GM19372 (cell line): ENCODE results near the gene EOGT.

Source experiments
- ATAC-seq: cut with Tn5 transposase; IDR thresholded peaks from one replicate; pipeline ENCODE4 v1.9.1; 2021; ENCODE audit warnings: mild to moderate bottlenecking, low read depth, moderate library complexity; ENCODE audit not compliant: unreplicated experiment

Gene EOGT

DNA sequence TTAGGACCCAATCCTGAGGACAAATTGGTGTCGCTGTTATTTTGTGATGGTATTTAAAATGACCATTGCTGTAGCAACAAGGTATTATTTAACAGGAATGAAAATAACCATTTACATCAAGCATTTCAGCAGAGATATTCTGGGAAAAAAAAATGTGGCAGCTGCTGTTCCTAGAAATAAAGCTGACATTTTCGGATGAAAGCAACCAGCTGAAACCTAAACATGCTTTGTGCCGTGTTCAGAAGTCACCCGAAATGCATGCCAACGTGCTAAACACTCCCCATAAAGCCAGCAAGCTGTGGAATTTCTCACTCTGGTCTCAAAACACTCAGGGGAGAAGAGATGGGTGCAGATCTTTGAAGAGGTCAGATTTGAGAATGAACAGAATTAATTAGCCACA lies 49.6 kb downstream of the EOGT start:
- no peak for ATAC-seq

DNA sequence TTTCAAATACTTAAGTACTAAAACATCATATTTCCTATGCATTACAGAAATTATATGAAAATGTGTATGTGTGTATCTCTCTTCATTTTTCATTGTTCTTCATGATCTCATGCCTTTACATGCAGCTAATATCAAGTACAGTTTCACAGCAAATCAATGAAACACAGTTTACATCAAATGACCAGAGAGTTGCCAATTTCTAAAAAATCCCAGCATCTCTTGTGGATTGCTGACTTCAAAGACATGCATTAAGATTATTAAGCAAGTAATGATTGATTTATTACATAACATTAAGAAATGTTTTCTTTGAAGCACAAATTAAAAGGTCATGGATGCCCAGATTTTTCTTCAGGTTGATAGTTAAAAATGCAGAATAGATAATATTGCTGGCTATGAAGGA lies 50.1 kb downstream of the EOGT start:
- ATAC-seq = no peak

DNA sequence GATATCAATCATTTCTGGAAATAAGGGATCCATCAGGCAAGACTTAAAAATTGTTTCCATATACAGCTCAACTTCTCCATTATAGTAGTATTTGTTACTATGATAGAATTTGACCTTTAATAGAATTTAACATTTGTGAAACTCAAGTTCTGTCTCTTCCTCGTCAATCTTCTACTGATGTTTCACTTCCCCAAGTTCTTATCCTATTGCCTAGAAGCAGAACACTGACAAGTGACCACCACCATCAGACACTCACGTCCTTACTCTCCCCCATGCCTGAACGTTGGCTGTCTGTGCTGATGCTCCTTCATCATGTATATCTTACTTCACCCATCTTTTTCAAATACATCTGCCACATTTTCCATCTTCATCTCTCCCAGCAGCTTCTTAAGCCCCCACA lies 54.6 kb downstream of the EOGT start:
- ATAC-seq = no peak

DNA sequence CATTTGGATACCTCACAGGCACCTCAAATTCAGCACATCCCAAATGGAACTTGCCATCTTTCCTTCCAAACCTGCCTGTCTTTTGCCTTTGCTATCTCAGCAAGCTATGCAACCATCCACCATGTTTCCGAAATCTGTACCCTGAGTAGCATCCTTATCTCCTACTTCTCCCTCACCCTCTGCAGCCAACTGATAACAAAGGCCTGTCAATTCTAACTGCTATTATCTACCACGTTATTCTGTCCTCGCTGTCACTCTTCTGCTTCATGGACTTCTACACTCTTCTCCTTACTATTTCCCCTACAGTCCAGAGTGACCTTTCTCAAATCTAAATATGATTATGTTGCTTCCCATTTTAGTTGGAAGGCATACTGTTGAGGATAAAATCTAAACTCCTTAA lies 55.6 kb downstream of the EOGT start:
- ATAC-seq = no peak

DNA sequence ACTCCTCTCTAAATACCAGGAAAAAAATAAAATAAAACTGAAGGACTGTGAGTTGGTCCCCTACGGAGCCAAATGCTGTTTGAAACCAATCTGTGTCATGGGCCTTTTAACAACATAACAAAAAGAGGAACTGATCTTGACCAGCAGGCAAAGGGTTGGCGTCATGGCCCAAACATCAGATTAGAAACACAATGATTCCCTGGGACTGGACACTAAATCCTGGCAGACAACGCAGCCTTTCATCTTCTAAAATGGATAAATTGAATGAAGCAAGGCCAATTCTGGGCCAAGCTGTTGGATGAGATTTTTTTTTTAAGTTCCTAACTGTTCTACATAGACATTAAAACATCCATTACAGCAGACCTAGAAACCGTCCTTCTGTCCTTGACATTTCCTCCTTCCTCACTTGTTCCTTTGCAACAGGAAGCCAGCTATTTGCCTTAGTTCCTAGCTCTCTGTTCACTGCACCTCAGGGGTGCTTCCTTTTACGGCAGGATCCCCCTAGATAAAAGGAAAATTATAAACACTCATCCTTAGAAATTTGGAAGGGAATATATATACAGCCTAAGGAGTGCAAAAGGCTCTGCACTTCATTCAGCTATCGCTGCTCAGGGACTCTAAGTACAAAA lies 59.6 kb downstream of the EOGT start:
- ATAC-seq = peak; percentile 69

DNA sequence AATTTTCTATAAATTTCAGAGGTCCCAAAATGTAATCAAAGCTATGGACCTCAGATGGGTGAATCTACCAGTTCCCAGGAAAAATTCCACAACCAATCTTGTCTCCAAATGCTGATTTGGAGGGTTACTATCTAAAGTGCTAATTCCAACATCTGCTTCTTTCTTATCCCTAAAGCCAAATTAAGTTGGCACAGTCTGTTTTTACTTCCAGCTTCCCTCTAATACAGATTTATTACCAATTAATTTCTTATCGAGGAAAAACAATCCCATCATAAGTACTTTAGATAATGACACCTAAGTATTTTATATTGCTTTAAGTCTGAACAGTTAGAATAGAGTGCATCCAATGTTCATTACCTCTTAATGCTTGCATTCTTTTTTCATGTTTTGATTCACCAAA lies 68.3 kb downstream of the EOGT start:
- ATAC-seq = no peak

DNA sequence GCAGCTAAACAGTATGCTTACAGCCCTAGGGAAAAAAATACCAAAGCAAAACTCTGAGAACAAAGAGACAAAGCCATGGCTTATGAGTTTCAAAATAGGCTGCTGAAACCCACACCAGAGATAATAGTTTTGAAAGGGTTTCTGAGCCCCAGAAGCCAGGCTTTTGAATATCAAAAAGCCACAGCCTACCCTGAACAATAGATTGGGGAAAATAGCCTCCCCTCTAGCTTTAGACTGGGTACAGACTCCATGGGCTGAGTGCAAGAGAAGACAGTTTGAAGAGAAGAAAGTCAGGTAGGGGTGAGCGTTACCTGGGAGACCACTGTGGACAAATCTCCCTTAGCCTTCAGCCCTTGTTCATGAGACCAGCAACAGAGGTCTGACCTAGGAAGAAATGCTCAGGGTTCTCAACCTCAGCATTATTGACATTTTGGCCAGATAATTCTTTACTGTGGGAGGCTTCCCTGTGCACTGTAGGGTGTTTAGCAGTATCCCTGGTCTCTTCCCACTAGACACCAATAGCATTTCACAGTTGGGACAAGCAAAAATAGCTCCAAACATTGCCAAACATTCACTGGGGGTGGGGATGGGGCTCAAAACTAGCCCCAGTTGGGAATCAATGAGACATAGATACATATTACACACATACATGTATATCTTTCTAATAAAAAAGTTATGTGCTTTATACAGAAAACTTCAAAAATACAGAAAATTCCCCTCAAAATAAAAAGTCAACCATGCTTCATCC lies 69.6 kb downstream of the EOGT start:
- ATAC-seq = no peak

DNA sequence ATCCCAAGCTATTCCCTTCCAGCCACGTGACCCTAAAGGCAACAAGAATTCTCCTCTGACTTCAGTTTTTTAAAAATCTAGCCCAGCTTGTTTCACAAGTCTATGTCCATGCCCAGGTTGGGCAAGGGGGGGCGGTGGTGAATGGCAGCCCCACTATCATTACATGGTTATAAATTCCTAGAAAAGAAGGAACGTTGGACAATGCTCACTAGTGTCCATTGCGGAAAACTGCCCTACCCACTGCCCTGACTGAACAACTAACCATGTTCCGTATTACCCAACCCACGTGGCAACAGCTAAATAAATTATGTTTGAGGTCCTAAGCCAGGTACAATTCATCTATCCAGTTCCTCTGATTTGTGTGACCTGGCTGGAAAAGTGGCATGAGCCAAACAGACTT lies 72.4 kb downstream of the EOGT start:
- ATAC-seq = no peak

DNA sequence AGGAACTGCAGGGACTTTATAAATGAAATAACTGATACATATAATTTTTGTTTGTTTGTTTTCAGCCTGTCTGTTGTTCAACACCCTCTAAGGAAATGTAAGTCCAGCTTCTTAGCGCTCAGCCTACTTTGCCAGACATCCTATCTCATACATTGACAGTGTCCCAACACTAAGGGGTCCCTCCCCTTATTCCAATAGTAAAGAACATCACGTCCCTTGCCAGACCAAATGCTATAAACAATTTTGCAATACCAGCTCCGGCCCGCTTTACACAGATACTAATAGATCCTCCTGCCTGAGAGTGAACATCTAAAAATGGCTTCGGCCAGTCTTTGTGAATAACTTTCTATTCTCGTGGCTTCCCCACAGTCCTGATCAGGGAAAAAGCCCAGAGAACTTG lies 76.6 kb downstream of the EOGT start:
- no peak for ATAC-seq

DNA sequence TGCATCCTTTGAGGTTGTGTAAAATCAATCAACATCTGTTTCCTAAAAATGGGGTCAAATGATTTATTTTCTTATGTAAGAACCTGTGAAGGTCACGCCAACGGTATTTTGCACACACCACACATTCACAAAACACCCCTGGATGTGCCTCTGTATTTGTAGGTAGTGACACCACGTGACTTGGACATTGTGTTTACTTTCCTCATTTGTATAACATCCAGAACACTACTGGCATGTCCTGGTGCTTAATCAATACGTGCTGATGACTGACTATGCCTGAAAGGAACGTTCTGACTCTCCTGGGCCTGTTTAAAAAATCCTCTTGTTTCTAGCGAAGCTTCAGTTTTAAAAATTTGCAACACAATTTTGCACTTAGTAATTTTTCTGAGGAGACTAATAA lies 77.7 kb downstream of the EOGT start:
- ATAC-seq = no peak

DNA sequence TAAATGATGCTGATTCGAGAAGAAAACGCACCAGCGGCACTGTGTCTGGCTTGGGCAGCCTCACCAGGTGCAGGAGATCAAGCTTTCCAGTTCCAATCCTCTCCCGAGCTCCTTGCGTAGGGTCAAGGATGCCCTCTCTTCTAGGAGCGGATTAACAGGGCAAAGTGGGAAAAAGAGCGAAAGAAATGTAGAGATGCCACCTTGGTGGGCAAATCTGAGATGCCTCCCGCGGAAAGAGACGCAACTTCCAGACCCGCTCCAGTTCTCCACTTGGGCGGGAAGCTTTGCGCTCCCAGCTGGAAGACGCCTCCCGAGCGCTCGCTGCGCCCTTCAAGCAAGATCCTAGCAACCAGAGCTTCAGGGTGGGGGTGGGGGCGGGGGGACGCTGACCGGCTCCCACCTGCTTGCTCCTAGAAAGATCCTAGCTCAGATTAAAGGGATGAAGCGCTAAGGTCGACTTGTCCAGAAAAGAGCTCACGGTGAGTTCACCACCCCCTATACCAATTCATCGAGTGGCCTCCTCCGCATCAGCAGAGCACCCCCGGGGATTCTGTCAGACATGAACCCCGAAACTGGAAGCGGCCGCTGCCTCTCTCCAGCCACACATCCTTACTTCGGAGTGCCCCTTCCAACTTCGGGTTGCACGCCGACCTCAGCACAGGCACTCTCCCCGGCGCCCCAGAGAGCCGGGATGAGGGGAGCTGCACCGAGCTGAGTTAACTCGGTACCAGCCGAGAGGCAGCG lies 81.9 kb downstream of the EOGT start:
- no peak for ATAC-seq
